H1 (cell line): Measurements from ENCODE around the gene DAPK1. TPM values are rescaled to one million over a fixed set of nuclear protein-coding genes. Genes with fewer than 3 reads are reported as not detected.

Experiments
- CTCF ChIA-PET: fragments of 300-600 bp; sonication (Branson Sonifier 250); formaldehyde crosslinking; loops from one replicate; lab custom pipeline; 2021; ENCODE audit not compliant: partially characterized antibody; lab: Charles Lee
- POLR2A ChIA-PET: fragments of 300-600 bp; sonication (Branson Sonifier 250); formaldehyde crosslinking; loops from one replicate; lab custom pipeline; 2021; ENCODE audit warnings: inconsistent platforms; ENCODE audit not compliant: partially characterized antibody; lab: Charles Lee
- DNase-seq, 2 experiments: peaks; one replicate each; pipeline versions ENCODE4 v3.0.0 to v3.0.0-alpha.2; 2010 to 2022; ENCODE audit warnings: low spot score in 2 of 2, low read depth in 1 of 2, mixed read lengths in 1 of 2
- FAIRE-seq: peaks from 2 replicates; lab custom pipeline; 2011; peaks lifted over from hg19 to GRCh38; lab: Jason Lieb, UNC
- H2AFZ ChIP-seq: 2 replicates; pipeline ENCODE4 v1.8.1; 2012; ENCODE audit warnings: low read length, inconsistent platforms
- H2AK5ac ChIP-seq: 2 replicates; pipeline ENCODE4 v1.6.1; 2013; ENCODE audit warnings: low read depth, low read length
- H2BK120ac ChIP-seq: replicated peaks from 2 replicates; pipeline ENCODE3; 2013; ENCODE audit warnings: low read depth, low read length, inconsistent platforms
- H2BK12ac ChIP-seq: 2 replicates; pipeline ENCODE4 v1.6.1; 2013; ENCODE audit warnings: low read depth, low read length
- H2BK15ac ChIP-seq: 2 replicates; pipeline ENCODE4 v1.6.1; 2013; ENCODE audit warnings: low read length
- H2BK20ac ChIP-seq: 2 replicates; pipeline ENCODE4 v1.6.1; 2013; ENCODE audit warnings: low read length
- H2BK5ac ChIP-seq: 2 replicates; pipeline ENCODE4 v1.6.1; 2013; ENCODE audit warnings: low read depth, low read length
- H3K14ac ChIP-seq: 2 replicates; pipeline ENCODE4 v1.6.1; 2013; ENCODE audit warnings: inconsistent platforms; ENCODE audit not compliant: insufficient read length
- H3K18ac ChIP-seq: 2 replicates; pipeline ENCODE4 v1.6.1; 2013; ENCODE audit warnings: low read length; ENCODE audit errors: extremely low read depth
- H3K23ac ChIP-seq: 2 replicates; pipeline ENCODE4 v1.6.1; 2013; ENCODE audit warnings: inconsistent platforms; ENCODE audit not compliant: insufficient read length
- H3K23me2 ChIP-seq: 2 replicates; pipeline ENCODE4 v1.6.1; 2013; ENCODE audit warnings: low read depth, low read length
- H3K27ac ChIP-seq: 2 replicates; pipeline ENCODE4 v1.6.1; 2011; ENCODE audit warnings: low read depth, low read length, inconsistent platforms
- H3K27me3 ChIP-seq, 4 experiments: replicated peaks in 1 of 4; 1 replicate in 1 of 4; 2 replicates in 3 of 4; pipeline versions ENCODE4 v1.6.1 to v1.8.1; 2011 to 2013; ENCODE audit warnings: low read length in 3 of 4, mild to moderate bottlenecking in 3 of 4, inconsistent platforms in 2 of 4, mixed read lengths in 2 of 4, moderate library complexity in 1 of 4; ENCODE audit not compliant: control insufficient read depth in 3 of 4, insufficient read depth in 3 of 4; ENCODE audit errors: extremely low read depth in 1 of 4
- H3K36me3 ChIP-seq, 4 experiments: 2 replicates each; pipeline versions ENCODE4 v1.6.1 to v1.8.1; 2011 to 2013; ENCODE audit warnings: mild to moderate bottlenecking in 4 of 4, low read length in 3 of 4, moderate library complexity in 2 of 4, control low read depth in 1 of 4, inconsistent platforms in 1 of 4; ENCODE audit not compliant: insufficient read depth in 4 of 4, control insufficient read depth in 2 of 4
- H3K4ac ChIP-seq: replicated peaks from 2 replicates; pipeline ENCODE3; 2013; ENCODE audit warnings: low read length, low read depth, mixed read lengths, inconsistent platforms; ENCODE audit not compliant: insufficient read length
- H3K4me1 ChIP-seq, 4 experiments: replicated peaks in 1 of 4; 1 replicate in 1 of 4; 2 replicates in 3 of 4; pipeline versions ENCODE4 v1.6.1 to v1.8.1; 2011 to 2013; ENCODE audit warnings: low read length in 3 of 4, inconsistent platforms in 2 of 4, mixed read lengths in 1 of 4; ENCODE audit not compliant: insufficient read depth in 4 of 4, control insufficient read depth in 3 of 4
- H3K4me2 ChIP-seq, 2 experiments: 2 replicates each; pipeline versions ENCODE4 v1.6.1 to v1.8.1; 2011 to 2013; ENCODE audit warnings: low read depth in 2 of 2, low read length in 2 of 2, control low read depth in 1 of 2, inconsistent platforms in 1 of 2, mild to moderate bottlenecking in 1 of 2; ENCODE audit not compliant: insufficient read depth in 1 of 2
- H3K4me3 ChIP-seq, 4 experiments: fragments of 200-600, 300-600 bp in 1 of 4; sonication (generic), shearing (Covaris generic), sonication (Bioruptor Twin) in 1 of 4; 2 replicates each; pipeline versions ENCODE4 v1.5.1 to v1.8.1; 2011 to 2016; ENCODE audit warnings: low read length in 4 of 4, low read depth in 3 of 4, control low read depth in 2 of 4, inconsistent platforms in 2 of 4, mild to moderate bottlenecking in 2 of 4, mixed read lengths in 1 of 4, moderate library complexity in 1 of 4; ENCODE audit not compliant: insufficient read depth in 2 of 4; ENCODE audit errors: extremely low read depth in 1 of 4
- H3K56ac ChIP-seq: replicated peaks from 2 replicates; pipeline ENCODE3; 2013; ENCODE audit warnings: low read depth, mild to moderate bottlenecking, mixed read lengths, low read length, inconsistent platforms; ENCODE audit not compliant: insufficient read length
- H3K79me1 ChIP-seq: 2 replicates; pipeline ENCODE4 v1.6.1; 2013; ENCODE audit warnings: low read depth, low read length, control low read depth
- H3K79me2 ChIP-seq, 2 experiments: 2 replicates each; pipeline versions ENCODE4 v1.6.1 to v1.8.1; 2012 to 2013; ENCODE audit warnings: low read length in 2 of 2, mild to moderate bottlenecking in 2 of 2, inconsistent platforms in 1 of 2; ENCODE audit not compliant: insufficient read depth in 2 of 2, control insufficient read depth in 1 of 2
- H3K9ac ChIP-seq, 4 experiments: replicated peaks in 1 of 4; 1 replicate in 1 of 4; 2 replicates in 3 of 4; pipeline versions ENCODE4 v1.6.1 to v1.8.1; 2011 to 2013; ENCODE audit warnings: low read depth in 3 of 4, low read length in 3 of 4, control low read depth in 2 of 4, mild to moderate bottlenecking in 2 of 4, moderate library complexity in 2 of 4, inconsistent platforms in 1 of 4; ENCODE audit errors: extremely low read depth in 1 of 4
- H3K9me3 ChIP-seq, 2 experiments: 2 replicates each; pipeline versions ENCODE4 v1.6.1 to v1.8.1; 2012 to 2013; ENCODE audit warnings: mild to moderate bottlenecking in 2 of 2, moderate library complexity in 2 of 2, control low read depth in 1 of 2, inconsistent platforms in 1 of 2, low read depth in 1 of 2, low read length in 1 of 2, mixed read lengths in 1 of 2; ENCODE audit not compliant: insufficient read depth in 2 of 2
- H4K20me1 ChIP-seq, 2 experiments: replicated peaks in 1 of 2; 2 replicates each; pipeline versions ENCODE3 to v1.8.1; 2011 to 2013; ENCODE audit warnings: inconsistent platforms in 2 of 2, low read length in 2 of 2, mild to moderate bottlenecking in 1 of 2; ENCODE audit not compliant: insufficient read depth in 2 of 2, control insufficient read depth in 1 of 2
- H4K5ac ChIP-seq: 2 replicates; pipeline ENCODE4 v1.6.1; 2013; ENCODE audit warnings: low read length, low read depth, mixed read lengths, inconsistent platforms; ENCODE audit not compliant: insufficient read length
- H4K8ac ChIP-seq: 2 replicates; pipeline ENCODE4 v1.8.0; 2013; ENCODE audit warnings: mild to moderate bottlenecking, moderate library complexity, low read length, inconsistent platforms; ENCODE audit not compliant: insufficient read depth; ENCODE audit errors: extremely low read depth
- H4K91ac ChIP-seq: replicated peaks from 2 replicates; pipeline ENCODE3; 2013; ENCODE audit warnings: low read length, mixed read lengths, inconsistent platforms; ENCODE audit not compliant: insufficient read length
- SRF ChIP-seq: IDR thresholded peaks from 2 replicates; pipeline ENCODE4 v1.6.1; 2011; ENCODE audit warnings: mild to moderate bottlenecking, low read depth, low read length, moderate library complexity
- WGBS, 2 experiments: shearing (Covaris generic) in 1 of 2; methylation state at CpG; one replicate each; pipeline versions ENCODE4 v1.1.6 to v1.1.7; 2013 to 2015; ENCODE audit warnings: low lambda C conversion rate in 2 of 2, mixed read lengths in 2 of 2, inconsistent platforms in 1 of 2, low coverage in 1 of 2, missing lambda C conversion rate in 1 of 2; ENCODE audit not compliant: insufficient replicate concordance in 2 of 2, insufficient coverage in 1 of 2, insufficient read length in 1 of 2; ENCODE audit errors: extremely low coverage in 1 of 2, missing lambda C conversion rate in 1 of 2; 5-methylcytosine and 5-hydroxymethylcytosine counted together
- polyA plus RNA-seq, 7 experiments: library from polyadenylated mRNA; depleted of rRNA in 3 of 7; stranded (reverse) in 5 of 7; unstranded in 2 of 7; fragments of >200 nt in 5 of 7; fragments of 200-250 nt in 2 of 7; gene quantifications; 1 replicate in 5 of 7; 2 replicates in 1 of 7; 4 replicates in 1 of 7; pipeline versions ENCODE4 v1.2.1 to v1.2.3, GENCODE V29; 2011 to 2013; ENCODE audit warnings: missing spikeins in 2 of 7, mixed read lengths in 2 of 7
- total RNA-seq: library from RNA; stranded (reverse); fragmentation: NEBNext Ultra II Directional; extraction: Animal tissue kit (Norgen Biotek cat#: 25700); gene quantifications from 2 replicates; pipeline ENCODE4 v1.2.1, GENCODE V29; 2021

Gene DAPK1
- total and polyA plus RNA-seq, 2 of the 8 experiments (the other 6 are each of a cell fraction or from before 2014, with no cell fraction given) = 62.4 to 131 TPM

GRCh38 chr9:87751868-87752267, 254.2 kb downstream of the DAPK1 start:
- DNase-seq (no peak), FAIRE-seq (no peak)
- Histone ChIP-seq H3K9ac (no peak overlapping the region), H2AK5ac (no peak overlapping the region), H3K4me1 (peaks cover 2 to 8% (median 3%) of the 10 kb centered on the region in 4 experiments; a peak in 4 of 7 replicates), H2BK5ac (no peak overlapping the region), H3K79me1 (no peaks in the 10 kb centered on the region), H2BK15ac (no peak overlapping the region), H3K56ac (no peak overlapping the region), H4K5ac (no peak overlapping the region), H3K79me2 (no peaks in the 10 kb centered on the region), H2BK20ac (no peak overlapping the region), H3K23me2 (no peaks in the 10 kb centered on the region), H3K14ac (no peak overlapping the region), H3K18ac (no peak overlapping the region), H4K91ac (no peak overlapping the region), H3K36me3 (no peaks in the 10 kb centered on the region), H4K8ac (no peak overlapping the region), H2BK120ac (no peak overlapping the region), H3K9me3 (peaks cover 4 to 6% of the 10 kb centered on the region in 2 experiments; a peak in 2 of 4 replicates), H3K27ac (no peak overlapping the region), H3K27me3 (no peaks in the 10 kb centered on the region; a peak in 1 of 7 replicates), H2AFZ (no peak overlapping the region), H2BK12ac (no peak overlapping the region), H3K4ac (no peak overlapping the region), H3K4me3 (no peak overlapping the region), H4K20me1 (no peaks in the 10 kb centered on the region), H3K4me2 (no peak overlapping the region), H3K23ac (no peak overlapping the region)
- 81% methylated on average over 2 of the region's 4 CpGs; no CpG with 5 or more reads in 1 of the 2 experiments for WGBS, 2 experiments
- no peak for TF ChIP-seq SRF
- POLR2A ChIA-PET = no interaction called here
- CTCF ChIA-PET = no interaction called here
